HEK293 (cell line): Measurements from ENCODE around the gene NDUFS7.
A peak's percentile ranks its signal among the peaks of the same experiment; 100 is the strongest.

Experiments
- CTCF ChIA-PET: fragments of 350-600 bp; formaldehyde crosslinking; extraction: SDS; loops from one replicate; lab custom pipeline; 2021; ENCODE audit warnings: antibody characterized with exemption; lab: Yijun Ruan, JAX
- POLR2A ChIA-PET: fragments of 300-600 bp; formaldehyde crosslinking; extraction: SDS; loops from one replicate; lab custom pipeline; 2020; ENCODE audit warnings: antibody characterized with exemption, inconsistent platforms; lab: Yijun Ruan, JAX
- H3K27ac ChIP-seq: fragments of 200-500 bp; sonication (Bioruptor generic); 2 replicates; pipeline ENCODE4 v1.5.1; 2014; ENCODE audit warnings: low read depth, low read length, control low read depth, inconsistent platforms; ENCODE audit errors: extremely low read depth
- H3K36me3 ChIP-seq, 2 experiments: fragments of 200-500 bp in 1 of 2; sonication (Bioruptor generic) in 1 of 2; 1 replicate in 1 of 2; 2 replicates in 1 of 2; pipeline ENCODE4 v1.5.1; 2014 to 2017; ENCODE audit warnings: inconsistent platforms in 2 of 2, low read length in 2 of 2; ENCODE audit not compliant: control insufficient read depth in 2 of 2, insufficient read depth in 1 of 2
- H3K4me1 ChIP-seq: fragments of 200-500 bp; sonication (Bioruptor generic); 2 replicates; pipeline ENCODE4 v1.5.1; 2014; ENCODE audit warnings: mild to moderate bottlenecking, low read length, inconsistent platforms; ENCODE audit not compliant: control insufficient read depth, insufficient read depth
- H3K4me3 ChIP-seq: 2 replicates; pipeline ENCODE4 v1.5.1; 2011; ENCODE audit warnings: low read depth, mild to moderate bottlenecking, control low read depth, low read length, moderate library complexity
- H3K9me3 ChIP-seq: fragments of 200-500 bp; sonication (Bioruptor generic); 2 replicates; pipeline ENCODE4 v1.5.1; 2014; ENCODE audit warnings: low read depth, low read length, inconsistent platforms; ENCODE audit not compliant: control insufficient read depth, insufficient read depth
- BCL11B ChIP-seq: fragments of 450-650 bp; formaldehyde crosslinking; IDR thresholded peaks from 2 replicates; pipeline ENCODE4 v1.5.1; 2016; ENCODE audit warnings: low read depth, missing biosample characterization, missing genetic modification characterization
- KLF8 ChIP-seq: fragments of 450-650 bp; formaldehyde crosslinking; IDR thresholded peaks from 2 replicates; pipeline ENCODE4 v1.5.1; 2016; ENCODE audit warnings: missing biosample characterization, missing genetic modification characterization
- SCRT2 ChIP-seq: fragments of 450-650 bp; formaldehyde crosslinking; IDR thresholded peaks from 2 replicates; pipeline ENCODE4 v1.5.1; 2016; ENCODE audit warnings: missing biosample characterization, missing genetic modification characterization
- SP2 ChIP-seq: fragments of 450-650 bp; formaldehyde crosslinking; IDR thresholded peaks from 2 replicates; pipeline ENCODE4 v1.5.1; 2016; ENCODE audit warnings: missing biosample characterization, missing genetic modification characterization
- ZBTB48 ChIP-seq: fragments of 450-650 bp; formaldehyde crosslinking; IDR thresholded peaks from 2 replicates; pipeline ENCODE4 v1.5.1; 2016; ENCODE audit warnings: missing biosample characterization, missing genetic modification characterization
- ZNF16 ChIP-seq: fragments of 450-650 bp; formaldehyde crosslinking; IDR thresholded peaks from 2 replicates; pipeline ENCODE4 v1.5.1; 2016; ENCODE audit warnings: low read depth, missing biosample characterization, missing genetic modification characterization
- ZNF350 ChIP-seq: fragments of 450-650 bp; formaldehyde crosslinking; IDR thresholded peaks from 2 replicates; pipeline ENCODE4 v1.5.0; 2017; ENCODE audit warnings: missing biosample characterization, mild to moderate bottlenecking, missing genetic modification characterization
- ZNF530 ChIP-seq: fragments of 450-650 bp; formaldehyde crosslinking; IDR thresholded peaks from 2 replicates; pipeline ENCODE4 v1.5.1; 2016; ENCODE audit warnings: low read depth, missing biosample characterization, missing genetic modification characterization
- ZNF768 ChIP-seq: fragments of 450-650 bp; formaldehyde crosslinking; IDR thresholded peaks from 2 replicates; pipeline ENCODE4 v1.5.1; 2018; ENCODE audit warnings: missing biosample characterization, mild to moderate bottlenecking, missing genetic modification characterization
- ZNF777 ChIP-seq: fragments of 450-650 bp; formaldehyde crosslinking; IDR thresholded peaks from 2 replicates; pipeline ENCODE4 v1.5.1; 2017; ENCODE audit warnings: missing biosample characterization, missing genetic modification characterization, borderline replicate concordance
- ZNF843 ChIP-seq: fragments of 450-650 bp; formaldehyde crosslinking; IDR thresholded peaks from 2 replicates; pipeline ENCODE4 v1.5.1; 2016; ENCODE audit warnings: missing biosample characterization, missing genetic modification characterization
- TF ChIP-seq, protein P1 (sequence below): fragments of 450-650 bp; formaldehyde crosslinking; IDR thresholded peaks from 2 replicates; pipeline ENCODE4 v1.5.1; 2016; ENCODE audit warnings: missing biosample characterization, missing genetic modification characterization
- TF ChIP-seq, protein P2 (sequence below): fragments of 450-650 bp; formaldehyde crosslinking; IDR thresholded peaks from 2 replicates; pipeline ENCODE4 v1.5.1; 2017; ENCODE audit warnings: missing biosample characterization, mild to moderate bottlenecking, missing genetic modification characterization, moderate library complexity
- TF ChIP-seq, protein P3 (sequence below): fragments of 450-650 bp; formaldehyde crosslinking; IDR thresholded peaks from 2 replicates; pipeline ENCODE4 v1.5.1; 2016; ENCODE audit warnings: missing biosample characterization, missing genetic modification characterization

NDUFS7 gene

DNA sequence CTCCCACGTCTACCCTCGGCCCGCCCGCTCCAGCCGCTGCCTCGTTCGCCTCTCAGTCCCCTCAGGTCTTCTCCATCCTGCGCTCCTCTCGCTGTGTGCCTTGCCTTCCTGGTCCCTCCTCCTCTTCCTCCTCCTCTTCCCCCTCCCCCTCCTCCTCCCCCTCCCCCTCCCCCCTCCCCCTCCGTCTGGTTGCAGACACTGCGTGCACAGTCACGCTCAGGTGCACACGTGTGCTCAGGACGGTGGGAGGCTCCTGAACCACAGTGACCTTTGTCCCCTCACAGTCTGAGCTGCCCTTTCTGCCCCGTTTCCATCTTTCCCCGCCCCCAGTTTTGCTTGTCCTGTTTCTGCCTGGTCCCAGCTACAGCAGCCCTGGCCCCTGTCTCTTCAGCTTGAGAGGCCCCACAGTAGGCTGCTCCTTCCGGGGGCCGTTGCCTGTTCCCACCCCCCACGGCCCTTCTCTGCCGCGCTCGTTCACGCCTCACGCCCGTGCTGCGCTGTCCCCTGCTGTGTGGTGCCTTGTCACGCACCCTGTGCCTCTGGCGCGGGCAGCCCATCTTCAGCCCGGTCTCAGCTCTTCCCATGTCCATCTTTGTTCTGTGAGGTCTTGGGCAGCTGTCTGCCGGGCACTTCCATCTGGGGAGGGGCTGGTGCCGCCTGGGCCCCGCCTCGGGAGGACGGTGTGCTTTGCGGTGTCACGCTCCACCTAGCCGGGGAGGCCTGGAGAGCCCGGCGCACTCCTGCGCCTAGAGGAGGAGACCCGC, 40.7 kb downstream of the NDUFS7 start (continued):
- TF ChIP-seq, protein P1, sequence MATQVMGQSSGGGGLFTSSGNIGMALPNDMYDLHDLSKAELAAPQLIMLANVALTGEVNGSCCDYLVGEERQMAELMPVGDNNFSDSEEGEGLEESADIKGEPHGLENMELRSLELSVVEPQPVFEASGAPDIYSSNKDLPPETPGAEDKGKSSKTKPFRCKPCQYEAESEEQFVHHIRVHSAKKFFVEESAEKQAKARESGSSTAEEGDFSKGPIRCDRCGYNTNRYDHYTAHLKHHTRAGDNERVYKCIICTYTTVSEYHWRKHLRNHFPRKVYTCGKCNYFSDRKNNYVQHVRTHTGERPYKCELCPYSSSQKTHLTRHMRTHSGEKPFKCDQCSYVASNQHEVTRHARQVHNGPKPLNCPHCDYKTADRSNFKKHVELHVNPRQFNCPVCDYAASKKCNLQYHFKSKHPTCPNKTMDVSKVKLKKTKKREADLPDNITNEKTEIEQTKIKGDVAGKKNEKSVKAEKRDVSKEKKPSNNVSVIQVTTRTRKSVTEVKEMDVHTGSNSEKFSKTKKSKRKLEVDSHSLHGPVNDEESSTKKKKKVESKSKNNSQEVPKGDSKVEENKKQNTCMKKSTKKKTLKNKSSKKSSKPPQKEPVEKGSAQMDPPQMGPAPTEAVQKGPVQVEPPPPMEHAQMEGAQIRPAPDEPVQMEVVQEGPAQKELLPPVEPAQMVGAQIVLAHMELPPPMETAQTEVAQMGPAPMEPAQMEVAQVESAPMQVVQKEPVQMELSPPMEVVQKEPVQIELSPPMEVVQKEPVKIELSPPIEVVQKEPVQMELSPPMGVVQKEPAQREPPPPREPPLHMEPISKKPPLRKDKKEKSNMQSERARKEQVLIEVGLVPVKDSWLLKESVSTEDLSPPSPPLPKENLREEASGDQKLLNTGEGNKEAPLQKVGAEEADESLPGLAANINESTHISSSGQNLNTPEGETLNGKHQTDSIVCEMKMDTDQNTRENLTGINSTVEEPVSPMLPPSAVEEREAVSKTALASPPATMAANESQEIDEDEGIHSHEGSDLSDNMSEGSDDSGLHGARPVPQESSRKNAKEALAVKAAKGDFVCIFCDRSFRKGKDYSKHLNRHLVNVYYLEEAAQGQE, result no peak
- TF ChIP-seq SP2 (tag by site-specific recombination), result 0 out of 2 replicates have a peak, but pooled peaks have one; percentile 13
- TF ChIP-seq, protein P2, sequence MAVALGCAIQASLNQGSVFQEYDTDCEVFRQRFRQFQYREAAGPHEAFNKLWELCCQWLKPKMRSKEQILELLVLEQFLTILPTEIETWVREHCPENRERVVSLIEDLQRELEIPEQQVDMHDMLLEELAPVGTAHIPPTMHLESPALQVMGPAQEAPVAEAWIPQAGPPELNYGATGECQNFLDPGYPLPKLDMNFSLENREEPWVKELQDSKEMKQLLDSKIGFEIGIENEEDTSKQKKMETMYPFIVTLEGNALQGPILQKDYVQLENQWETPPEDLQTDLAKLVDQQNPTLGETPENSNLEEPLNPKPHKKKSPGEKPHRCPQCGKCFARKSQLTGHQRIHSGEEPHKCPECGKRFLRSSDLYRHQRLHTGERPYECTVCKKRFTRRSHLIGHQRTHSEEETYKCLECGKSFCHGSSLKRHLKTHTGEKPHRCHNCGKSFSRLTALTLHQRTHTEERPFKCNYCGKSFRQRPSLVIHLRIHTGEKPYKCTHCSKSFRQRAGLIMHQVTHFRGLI (tag by site-specific recombination), result no peak
- no peak for TF ChIP-seq SCRT2
- no peak for TF ChIP-seq ZNF843 (tag by site-specific recombination)
- TF ChIP-seq ZNF768 (tag by site-specific recombination), result no peak
- no peak for TF ChIP-seq ZNF777 (tag by site-specific recombination)
- no peak for TF ChIP-seq BCL11B (tag by site-specific recombination)
- no peak for TF ChIP-seq ZBTB48 (tag by site-specific recombination)
- TF ChIP-seq ZNF16 (tag by site-specific recombination), result no peak
- no peak for TF ChIP-seq ZNF530

DNA sequence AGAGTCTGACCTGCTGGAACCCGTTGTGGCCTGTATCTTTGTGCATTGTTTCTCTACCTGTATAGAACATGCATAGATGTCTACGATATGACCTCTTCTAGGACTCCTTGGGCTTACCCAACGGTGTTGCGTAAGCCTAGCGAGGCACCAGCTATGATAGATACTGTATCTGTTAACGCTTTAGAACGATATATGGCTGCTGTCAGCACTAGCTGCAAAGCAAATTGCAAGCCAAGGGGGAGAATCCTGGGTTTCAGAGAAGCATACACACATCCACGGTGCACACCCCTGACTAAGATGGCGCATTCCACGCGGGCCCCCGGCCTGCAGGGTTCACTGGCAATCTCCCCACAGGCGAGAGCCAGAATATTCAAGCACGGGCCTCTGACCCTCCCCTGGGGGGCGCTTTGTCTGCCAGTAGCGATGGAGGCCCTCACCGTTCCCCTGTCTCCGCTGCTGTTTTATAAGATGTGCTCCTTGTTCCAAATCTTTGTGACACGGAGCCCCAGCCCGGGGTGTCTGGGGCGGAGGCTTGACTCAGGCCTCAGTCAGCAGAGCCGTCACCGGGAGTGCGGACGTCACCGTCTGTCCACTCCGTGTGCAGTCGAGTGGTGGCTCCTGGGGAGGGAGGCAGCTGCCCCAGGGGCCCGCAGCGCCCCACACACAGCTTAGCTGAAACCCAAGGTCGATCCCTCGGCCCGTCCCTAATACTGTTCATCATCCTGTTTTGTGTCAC, 41.6 kb downstream of the NDUFS7 start:
- TF ChIP-seq ZNF350 (tag by site-specific recombination) (no peak), KLF8 (tag by site-specific recombination) (0 out of 2 replicates have a peak, but pooled peaks have one; percentile 4)
- TF ChIP-seq, protein P3, sequence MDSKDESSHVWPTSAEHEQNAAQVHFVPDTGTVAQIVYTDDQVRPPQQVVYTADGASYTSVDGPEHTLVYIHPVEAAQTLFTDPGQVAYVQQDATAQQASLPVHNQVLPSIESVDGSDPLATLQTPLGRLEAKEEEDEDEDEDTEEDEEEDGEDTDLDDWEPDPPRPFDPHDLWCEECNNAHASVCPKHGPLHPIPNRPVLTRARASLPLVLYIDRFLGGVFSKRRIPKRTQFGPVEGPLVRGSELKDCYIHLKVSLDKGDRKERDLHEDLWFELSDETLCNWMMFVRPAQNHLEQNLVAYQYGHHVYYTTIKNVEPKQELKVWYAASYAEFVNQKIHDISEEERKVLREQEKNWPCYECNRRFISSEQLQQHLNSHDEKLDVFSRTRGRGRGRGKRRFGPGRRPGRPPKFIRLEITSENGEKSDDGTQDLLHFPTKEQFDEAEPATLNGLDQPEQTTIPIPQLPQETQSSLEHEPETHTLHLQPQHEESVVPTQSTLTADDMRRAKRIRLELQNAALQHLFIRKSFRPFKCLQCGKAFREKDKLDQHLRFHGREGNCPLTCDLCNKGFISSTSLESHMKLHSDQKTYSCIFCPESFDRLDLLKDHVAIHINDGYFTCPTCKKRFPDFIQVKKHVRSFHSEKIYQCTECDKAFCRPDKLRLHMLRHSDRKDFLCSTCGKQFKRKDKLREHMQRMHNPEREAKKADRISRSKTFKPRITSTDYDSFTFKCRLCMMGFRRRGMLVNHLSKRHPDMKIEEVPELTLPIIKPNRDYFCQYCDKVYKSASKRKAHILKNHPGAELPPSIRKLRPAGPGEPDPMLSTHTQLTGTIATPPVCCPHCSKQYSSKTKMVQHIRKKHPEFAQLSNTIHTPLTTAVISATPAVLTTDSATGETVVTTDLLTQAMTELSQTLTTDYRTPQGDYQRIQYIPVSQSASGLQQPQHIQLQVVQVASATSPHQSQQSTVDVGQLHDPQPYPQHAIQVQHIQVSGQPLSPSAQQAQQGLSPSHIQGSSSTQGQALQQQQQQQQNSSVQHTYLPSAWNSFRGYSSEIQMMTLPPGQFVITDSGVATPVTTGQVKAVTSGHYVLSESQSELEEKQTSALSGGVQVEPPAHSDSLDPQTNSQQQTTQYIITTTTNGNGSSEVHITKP (tag by site-specific recombination), result peak; percentile 57; the same call in 1 of the 2 replicates
- Histone ChIP-seq H3K36me3 (peaks cover 11 to 98% of the 10 kb centered on the region in 2 experiments), H3K4me1 (no peaks in the 10 kb centered on the region), H3K9me3 (no peaks in the 10 kb centered on the region), H3K4me3 (no peak overlapping the region), H3K27ac (no peak overlapping the region)
- ChIA-PET CTCF (interaction anchor here (0.7 kb wide), 1 partner anchor 12 kb away, joined by 4 read pairs; no protein-coding TSS in a partner anchor), POLR2A (interaction anchor here (0.6 to 1.1 kb wide), 2 partner anchors 8 kb away, joined by 3 to 4 read pairs; no protein-coding TSS in a partner anchor)
